HepG2 (cell line): ENCODE data around the gene THBS4. TPM values are rescaled to one million over a fixed set of nuclear protein-coding genes. Genes with fewer than 3 reads are reported as not detected.
A peak's percentile ranks its signal among the peaks of the same experiment; 100 is the strongest.

Source experiments
- AGO1 ChIP-seq: fragments of 200-400 bp; formaldehyde crosslinking; IDR thresholded peaks from 2 replicates; pipeline ENCODE4 v1.6.1; 2017; ENCODE audit warnings: mild to moderate bottlenecking, low read depth, low read length, moderate library complexity; ENCODE audit not compliant: poor library complexity, severe bottlenecking
- EED ChIP-seq: sonication (generic); formaldehyde crosslinking; IDR thresholded peaks from 2 replicates; pipeline ENCODE4 v1.5.0; 2020; ENCODE audit warnings: mild to moderate bottlenecking, missing genetic modification reagents
- ERF ChIP-seq: IDR thresholded peaks from 2 replicates; pipeline ENCODE4 v1.6.1; 2018; ENCODE audit warnings: missing biosample characterization, missing genetic modification reagents
- HDAC1 ChIP-seq: sonication (generic); formaldehyde crosslinking; IDR thresholded peaks from 2 replicates; pipeline ENCODE4 v1.5.1; 2020; ENCODE audit warnings: mild to moderate bottlenecking, missing genetic modification reagents
- IKZF1 ChIP-seq: fragments of 450-650 bp; IDR thresholded peaks from 2 replicates; pipeline ENCODE4 v1.7.1; 2016
- MXD4 ChIP-seq: IDR thresholded peaks from 2 replicates; pipeline ENCODE4 v1.6.1; 2016; ENCODE audit warnings: mild to moderate bottlenecking, missing biosample characterization, missing genetic modification reagents
- NCOA1 ChIP-seq: sonication (generic); formaldehyde crosslinking; IDR thresholded peaks from 2 replicates; pipeline ENCODE4 v1.9.0; 2021; ENCODE audit warnings: missing genetic modification reagents
- NONO ChIP-seq, 2 experiments: fragments of 450-650 bp in 1 of 2; sonication (generic) in 1 of 2; formaldehyde crosslinking in 1 of 2; IDR thresholded peaks in 1 of 2; conservative IDR thresholded peaks in 1 of 2; 2 replicates each; pipeline versions ENCODE4 v1.6.1 to v1.8.0; 2017 to 2022; ENCODE audit warnings: mild to moderate bottlenecking in 1 of 2, missing genetic modification reagents in 1 of 2, moderate library complexity in 1 of 2
- RORA ChIP-seq: sonication (generic); formaldehyde crosslinking; IDR thresholded peaks from 2 replicates; pipeline ENCODE4 v1.5.0; 2020; ENCODE audit warnings: mild to moderate bottlenecking, missing genetic modification reagents, moderate library complexity
- RXRA ChIP-seq: sonication (generic); formaldehyde crosslinking; IDR thresholded peaks from 2 replicates; pipeline ENCODE4 v1.5.1; 2020; ENCODE audit warnings: missing genetic modification reagents
- SIN3B ChIP-seq: fragments of 150-350 bp; IDR thresholded peaks from 2 replicates; pipeline ENCODE4 v1.6.1; 2014; ENCODE audit warnings: low read length
- SMARCC2 ChIP-seq: fragments of 450-650 bp; IDR thresholded peaks from 2 replicates; pipeline ENCODE4 v1.6.1; 2017; ENCODE audit warnings: antibody characterized with exemption, mild to moderate bottlenecking
- SP5 ChIP-seq: IDR thresholded peaks from 2 replicates; pipeline ENCODE4 v1.6.1; 2016; ENCODE audit warnings: low read depth, borderline replicate concordance
- TSC22D2 ChIP-seq: sonication (generic); formaldehyde crosslinking; IDR thresholded peaks from 2 replicates; pipeline ENCODE4 v1.5.1; 2020; ENCODE audit warnings: missing genetic modification reagents, mild to moderate bottlenecking, borderline replicate concordance
- ZGPAT ChIP-seq: IDR thresholded peaks from 2 replicates; pipeline ENCODE4 v1.6.1; 2016; ENCODE audit warnings: mild to moderate bottlenecking
- ZKSCAN5 ChIP-seq: sonication (generic); formaldehyde crosslinking; IDR thresholded peaks from 2 replicates; pipeline ENCODE4 v1.5.1; 2020; ENCODE audit warnings: mild to moderate bottlenecking, missing genetic modification reagents
- ZMAT5 ChIP-seq: sonication (generic); formaldehyde crosslinking; IDR thresholded peaks from 2 replicates; pipeline ENCODE4 v1.5.0; 2020; ENCODE audit warnings: mild to moderate bottlenecking, low read depth, missing genetic modification reagents, borderline replicate concordance
- ZNF264 ChIP-seq: sonication (generic); formaldehyde crosslinking; IDR thresholded peaks from 2 replicates; pipeline ENCODE4 v1.4.0; 2020; ENCODE audit warnings: missing genetic modification reagents
- ZNF292 ChIP-seq: sonication (generic); formaldehyde crosslinking; IDR thresholded peaks from 2 replicates; pipeline ENCODE4 v1.8.1; 2022; ENCODE audit warnings: mild to moderate bottlenecking, low read depth, missing genetic modification reagents, borderline replicate concordance
- ZNF598 ChIP-seq: sonication (generic); formaldehyde crosslinking; IDR thresholded peaks from 2 replicates; pipeline ENCODE4 v1.5.1; 2020; ENCODE audit warnings: mild to moderate bottlenecking, missing genetic modification reagents, borderline replicate concordance
- ZNF737 ChIP-seq: sonication (generic); formaldehyde crosslinking; IDR thresholded peaks from 2 replicates; pipeline ENCODE4 v1.5.0; 2020; ENCODE audit warnings: missing genetic modification reagents, mild to moderate bottlenecking, borderline replicate concordance
- ZNF781 ChIP-seq: sonication (generic); formaldehyde crosslinking; IDR thresholded peaks from 2 replicates; pipeline ENCODE4 v1.5.1; 2020; ENCODE audit warnings: borderline replicate concordance, mild to moderate bottlenecking, missing genetic modification reagents; ENCODE audit errors: not compliant biosample characterization
- ZSCAN30 ChIP-seq: sonication (generic); formaldehyde crosslinking; IDR thresholded peaks from 2 replicates; pipeline ENCODE4 v1.5.0; 2020; ENCODE audit warnings: mild to moderate bottlenecking, missing genetic modification reagents
- polyA plus RNA-seq, 8 experiments: library from polyadenylated mRNA; depleted of rRNA in 3 of 8; stranded (reverse) in 7 of 8; unstranded in 1 of 8; fragments of >200 nt; fragmentation: Illumina TruSeq in 4 of 8; extraction: Trizol in 4 of 8; gene quantifications; 2 replicates each; pipeline versions ENCODE4 v1.2.1 to v1.2.3, GENCODE V29; 2011 to 2016; ENCODE audit warnings: low read depth in 4 of 8, missing spikeins in 1 of 8, mixed read lengths in 1 of 8; ENCODE audit not compliant: insufficient read depth in 1 of 8
- total RNA-seq, 5 experiments: library from RNA; depleted of rRNA; stranded (reverse); fragments of >200 nt; fragmentation: Illumina TruSeq; extraction: Trizol; gene quantifications; 2 replicates each; pipeline ENCODE4 v1.2.3, GENCODE V29; 2016; ENCODE audit warnings: low read depth in 1 of 5
- TF ChIP-seq, protein P1 (sequence below): sonication (generic); formaldehyde crosslinking; IDR thresholded peaks from 2 replicates; pipeline ENCODE4 v1.8.0; 2022; ENCODE audit warnings: missing genetic modification reagents, mild to moderate bottlenecking, borderline replicate concordance
- TF ChIP-seq, protein P2 (sequence below): sonication (generic); formaldehyde crosslinking; IDR thresholded peaks from 2 replicates; pipeline ENCODE4 v1.4.0; 2020; ENCODE audit warnings: mild to moderate bottlenecking, missing genetic modification reagents

THBS4 gene
- total and polyA plus RNA-seq, 2 of the 13 experiments (the other 11 are each of a cell fraction or from before 2014, with no cell fraction given), result 0.60 to 1.2 TPM

DNA sequence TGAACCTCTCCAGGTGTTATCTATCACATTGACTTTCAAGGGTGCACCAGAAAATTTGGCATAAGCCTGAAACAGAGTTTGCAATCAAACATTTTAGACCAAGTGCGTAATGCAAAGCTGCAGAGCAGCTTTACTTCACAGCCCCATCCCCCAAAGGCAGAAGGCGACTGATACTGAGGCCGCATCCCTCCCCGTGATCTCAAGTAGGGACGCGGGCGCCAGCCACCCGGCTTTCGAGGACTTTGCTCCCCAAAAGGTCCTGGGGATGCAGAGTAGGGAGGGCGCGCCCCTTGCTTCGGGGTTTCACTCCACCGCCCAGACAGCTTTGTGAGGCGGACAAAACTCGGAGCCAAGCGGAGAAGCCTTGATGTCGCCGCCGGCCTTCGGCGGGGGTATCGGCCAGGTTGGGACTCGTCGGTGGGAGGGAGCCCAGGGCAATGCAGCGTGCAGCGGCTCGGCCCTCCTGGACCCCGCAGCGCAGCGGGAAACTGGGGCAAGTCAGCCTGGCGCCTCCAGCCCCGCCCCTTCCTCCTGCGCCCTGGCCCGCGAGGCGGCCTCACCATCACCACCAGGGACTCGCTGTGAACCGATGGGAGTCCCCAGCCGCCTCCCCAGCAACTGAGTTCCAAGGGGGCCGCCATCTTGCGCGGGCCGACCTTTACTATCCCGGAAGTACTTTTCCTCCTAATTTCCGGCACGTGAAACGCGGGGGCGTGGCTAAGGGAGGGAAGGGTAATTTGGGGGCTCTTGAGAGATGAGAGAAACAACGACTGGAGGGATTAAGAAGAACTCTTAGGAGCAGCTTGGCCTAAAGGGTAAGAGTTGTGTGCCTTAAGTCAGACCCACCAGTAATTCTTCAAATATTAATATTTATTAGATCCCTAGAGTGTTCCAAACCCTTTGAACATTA is 44.3 kb upstream of the THBS4 start, which contains the start of gene MTX3 (continued):
- no peak; the same call in 1 of the 2 replicates for TF ChIP-seq NCOA1 (CRISPR knock-in tag)
- peak; percentile 68; the same call in 1 of the 2 replicates for TF ChIP-seq RXRA (CRISPR knock-in tag)
- TF ChIP-seq IKZF1, result no peak
- peak; percentile 87 for TF ChIP-seq HDAC1 (CRISPR knock-in tag)
- TF ChIP-seq ZNF598 (CRISPR knock-in tag), result peak; percentile 20; the same call in 1 of the 2 replicates
- peak; percentile 74 for TF ChIP-seq ZNF781 (CRISPR knock-in tag)
- TF ChIP-seq ERF (CRISPR knock-in tag), result peak; percentile 42; the same call in 1 of the 2 replicates
- peak; percentile 53; the same call in 1 of the 2 replicates for TF ChIP-seq TSC22D2
- TF ChIP-seq EED (CRISPR knock-in tag), result peak; percentile 95
- no peak for TF ChIP-seq ZKSCAN5 (CRISPR knock-in tag)
- no peak for TF ChIP-seq ZSCAN30 (CRISPR knock-in tag)
- TF ChIP-seq SP5, result peak; percentile 7; the same call in 1 of the 2 replicates
- no peak for TF ChIP-seq ZNF737 (CRISPR knock-in tag)
- peak; percentile 77 for TF ChIP-seq MXD4 (CRISPR knock-in tag)
- no peak for TF ChIP-seq ZNF292
- TF ChIP-seq NONO (IDR thresholded peaks at IDR 0.05), result no peak
- TF ChIP-seq NONO (CRISPR knock-in tag; conservative IDR thresholded peaks at IDR 0.05), result peak; percentile 83
- TF ChIP-seq ZMAT5, result no peak
- TF ChIP-seq RORA (CRISPR knock-in tag), result no peak
- no peak for TF ChIP-seq AGO1
- no peak for TF ChIP-seq SMARCC2
- TF ChIP-seq, protein P1, sequence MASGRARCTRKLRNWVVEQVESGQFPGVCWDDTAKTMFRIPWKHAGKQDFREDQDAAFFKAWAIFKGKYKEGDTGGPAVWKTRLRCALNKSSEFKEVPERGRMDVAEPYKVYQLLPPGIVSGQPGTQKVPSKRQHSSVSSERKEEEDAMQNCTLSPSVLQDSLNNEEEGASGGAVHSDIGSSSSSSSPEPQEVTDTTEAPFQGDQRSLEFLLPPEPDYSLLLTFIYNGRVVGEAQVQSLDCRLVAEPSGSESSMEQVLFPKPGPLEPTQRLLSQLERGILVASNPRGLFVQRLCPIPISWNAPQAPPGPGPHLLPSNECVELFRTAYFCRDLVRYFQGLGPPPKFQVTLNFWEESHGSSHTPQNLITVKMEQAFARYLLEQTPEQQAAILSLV (CRISPR knock-in tag), result peak; percentile 92; the same call in 1 of the 2 replicates
- TF ChIP-seq ZNF264, result no peak
- peak; percentile 72 for TF ChIP-seq SIN3B
- TF ChIP-seq, protein P2, sequence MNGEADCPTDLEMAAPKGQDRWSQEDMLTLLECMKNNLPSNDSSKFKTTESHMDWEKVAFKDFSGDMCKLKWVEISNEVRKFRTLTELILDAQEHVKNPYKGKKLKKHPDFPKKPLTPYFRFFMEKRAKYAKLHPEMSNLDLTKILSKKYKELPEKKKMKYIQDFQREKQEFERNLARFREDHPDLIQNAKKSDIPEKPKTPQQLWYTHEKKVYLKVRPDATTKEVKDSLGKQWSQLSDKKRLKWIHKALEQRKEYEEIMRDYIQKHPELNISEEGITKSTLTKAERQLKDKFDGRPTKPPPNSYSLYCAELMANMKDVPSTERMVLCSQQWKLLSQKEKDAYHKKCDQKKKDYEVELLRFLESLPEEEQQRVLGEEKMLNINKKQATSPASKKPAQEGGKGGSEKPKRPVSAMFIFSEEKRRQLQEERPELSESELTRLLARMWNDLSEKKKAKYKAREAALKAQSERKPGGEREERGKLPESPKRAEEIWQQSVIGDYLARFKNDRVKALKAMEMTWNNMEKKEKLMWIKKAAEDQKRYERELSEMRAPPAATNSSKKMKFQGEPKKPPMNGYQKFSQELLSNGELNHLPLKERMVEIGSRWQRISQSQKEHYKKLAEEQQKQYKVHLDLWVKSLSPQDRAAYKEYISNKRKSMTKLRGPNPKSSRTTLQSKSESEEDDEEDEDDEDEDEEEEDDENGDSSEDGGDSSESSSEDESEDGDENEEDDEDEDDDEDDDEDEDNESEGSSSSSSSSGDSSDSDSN (CRISPR knock-in tag), result peak; percentile 88
- TF ChIP-seq ZGPAT, result peak; percentile 85; the same call in 1 of the 2 replicates
